K562 (cell line): ENCODE data around the gene PPP2R2B. TPM values are rescaled to one million over a fixed set of nuclear protein-coding genes. Genes with fewer than 3 reads are reported as not detected.

Source experiments
- ATAC-seq: fragments of 200-7000 bp; cut with Tn5 transposase; 3 replicates; pipeline ENCODE4 v1.9.1; 2020; ENCODE audit warnings: moderate library complexity
- BruUV-seq: library from RNA; stranded (reverse); fragments of 400-500 nt; replicated peaks from 2 replicates; lab custom pipeline; 2021; lab: Mats Ljungman, UMichigan
- CTCF ChIA-PET: fragments of 300-600 bp; formaldehyde crosslinking; extraction: SDS; loops from one replicate; lab custom pipeline; 2021; ENCODE audit warnings: low intra/inter-chr PET ratio; lab: Yijun Ruan, JAX
- POLR2A ChIA-PET: fragments of 300-600, 350-650 bp; sonication (Branson Sonifier 250); formaldehyde crosslinking; extraction: SDS; loops from one replicate; lab custom pipeline; 2021; ENCODE audit warnings: antibody characterized with exemption, inconsistent platforms; lab: Yijun Ruan, JAX
- DNase-seq, 4 experiments: peaks; one replicate each; pipeline versions ENCODE4 v3.0.0 to v3.0.0-alpha.2; 2011 to 2018; ENCODE audit warnings: low spot score in 3 of 4, mixed read lengths in 3 of 4; ENCODE audit errors: extremely low read depth in 1 of 4
- FAIRE-seq: peaks from 2 replicates; lab custom pipeline; 2011; peaks lifted over from hg19 to GRCh38; lab: Jason Lieb, UNC
- H2AFZ ChIP-seq: 2 replicates; pipeline ENCODE4 v1.6.0; 2011; ENCODE audit warnings: low read depth, low read length, control low read depth, inconsistent platforms
- H3K27ac ChIP-seq: fragments of 200-600 bp; 3 replicates; pipeline ENCODE4 v1.8.0; 2011; ENCODE audit warnings: low read depth, mild to moderate bottlenecking, control low read depth, inconsistent platforms, low read length, moderate library complexity, mixed read lengths; ENCODE audit errors: extremely low read depth
- H3K27me3 ChIP-seq, 2 experiments: fragments of 300-600 bp in 1 of 2; 2 replicates in 1 of 2; 3 replicates in 1 of 2; pipeline versions ENCODE4 v1.6.0 to v1.8.0; 2011; ENCODE audit warnings: inconsistent platforms in 2 of 2, low read length in 2 of 2, mild to moderate bottlenecking in 1 of 2, mixed read lengths in 1 of 2, moderate library complexity in 1 of 2; ENCODE audit not compliant: control insufficient read depth in 2 of 2, insufficient read depth in 2 of 2
- H3K36me3 ChIP-seq: fragments of 300-600 bp; 3 replicates; pipeline ENCODE4 v1.8.0; 2011; ENCODE audit warnings: mild to moderate bottlenecking, low read length, inconsistent platforms; ENCODE audit not compliant: control insufficient read depth, insufficient read depth
- H3K4me1 ChIP-seq, 2 experiments: fragments of 200-600 bp in 1 of 2; replicated peaks in 1 of 2; 2 replicates in 1 of 2; 3 replicates in 1 of 2; pipeline versions ENCODE4 v1.5.1 to v1.8.0; 2011; ENCODE audit warnings: inconsistent platforms in 2 of 2, low read length in 2 of 2, mild to moderate bottlenecking in 1 of 2, mixed read lengths in 1 of 2, moderate library complexity in 1 of 2; ENCODE audit not compliant: control insufficient read depth in 2 of 2, insufficient read depth in 2 of 2
- H3K4me2 ChIP-seq: 2 replicates; pipeline ENCODE4 v1.6.1; 2011; ENCODE audit warnings: low read length, control low read depth, inconsistent platforms, mixed read lengths; ENCODE audit not compliant: insufficient read depth
- H3K4me3 ChIP-seq: fragments of 200-600 bp; sonication (generic), shearing (Covaris generic); 2 replicates; pipeline ENCODE4 v1.5.1; 2016; ENCODE audit warnings: control low read depth, inconsistent platforms
- H3K79me2 ChIP-seq: fragments of 200-600 bp; 3 replicates; pipeline ENCODE4 v1.8.0; 2011; ENCODE audit warnings: low read length, inconsistent platforms; ENCODE audit not compliant: control insufficient read depth, insufficient read depth
- H3K9ac ChIP-seq, 2 experiments: 2 replicates each; pipeline versions ENCODE4 v1.6.0 to v1.6.1; 2011; ENCODE audit warnings: low read depth in 2 of 2, low read length in 2 of 2, control low read depth in 1 of 2, inconsistent platforms in 1 of 2, mild to moderate bottlenecking in 1 of 2, mixed read lengths in 1 of 2; ENCODE audit not compliant: insufficient read depth in 1 of 2
- H3K9me1 ChIP-seq: one replicate; pipeline ENCODE4 v1.6.0; 2011; ENCODE audit warnings: inconsistent platforms, mild to moderate bottlenecking, low read length, moderate library complexity; ENCODE audit not compliant: control insufficient read depth, insufficient read depth
- H3K9me3 ChIP-seq: replicated peaks from 2 replicates; pipeline ENCODE4 v1.5.1; 2011; ENCODE audit warnings: low read depth, low read length, inconsistent platforms; ENCODE audit not compliant: control insufficient read depth, insufficient read depth
- H4K20me1 ChIP-seq: replicated peaks from 2 replicates; pipeline ENCODE4 v1.6.1; 2011; ENCODE audit warnings: low read length, inconsistent platforms, mixed read lengths; ENCODE audit not compliant: control insufficient read depth, insufficient read depth
- HNRNPK ChIP-seq: fragments of 200-400 bp; formaldehyde crosslinking; IDR thresholded peaks from one replicate; pipeline ENCODE4 v1.6.1; 2018; ENCODE audit warnings: mild to moderate bottlenecking, low read depth, low read length; ENCODE audit not compliant: poor library complexity, severe bottlenecking
- MCM5 ChIP-seq: fragments of 450-650 bp; IDR thresholded peaks from 2 replicates; pipeline ENCODE4 v1.6.1; 2016; ENCODE audit warnings: low read depth
- TFE3 ChIP-seq: fragments of 450-650 bp; formaldehyde crosslinking; IDR thresholded peaks from 2 replicates; pipeline ENCODE4 v1.4.0; 2020; ENCODE audit warnings: mild to moderate bottlenecking, mixed read lengths
- ZC3H8 ChIP-seq: fragments of 450-650 bp; IDR thresholded peaks from 2 replicates; pipeline ENCODE4 v1.6.1; 2017
- ZNF3 ChIP-seq: fragments of 250-450 bp; sonication (Bioruptor Pico); IDR thresholded peaks from 2 replicates; pipeline ENCODE4 v1.5.0; 2021; ENCODE audit warnings: mild to moderate bottlenecking, moderate library complexity
- WGBS: fragments of 100-300 bp; shearing (Covaris generic); methylation state at CpG from one replicate; pipeline ENCODE4 v1.1.6; 2016; ENCODE audit warnings: low coverage, mixed read lengths; ENCODE audit not compliant: insufficient coverage; ENCODE audit errors: missing lambda C conversion rate; 5-methylcytosine and 5-hydroxymethylcytosine counted together
- in situ Hi-C: fragments of 300-500 bp; cut with MboI; formaldehyde crosslinking; loops from 4 replicates; pipeline ENCODE4 v1.15.0; 2018; ENCODE audit warnings: inconsistent platforms, mixed read lengths
- intact Hi-C: fragments of 100-400 bp; cut with micrococcal nuclease; formaldehyde crosslinking; loops from 2 replicates; pipeline ENCODE4 v1.14.2; 2022
- polyA plus RNA-seq, 8 experiments: library from polyadenylated mRNA; depleted of rRNA in 4 of 8; stranded (reverse) in 5 of 8; unstranded in 3 of 8; fragments of >200 nt; fragmentation: Nextera tagmentation in 2 of 8; fragmentation: Illumina TruSeq in 1 of 8; extraction: Ambion mirVana in 2 of 8; extraction: Trizol in 1 of 8; gene quantifications; 2 replicates each; pipeline versions ENCODE4 v1.2.1 to v1.2.3, GENCODE V29; 2011 to 2014; ENCODE audit warnings: inconsistent platforms in 1 of 8, missing spikeins in 1 of 8
- total RNA-seq, 7 experiments: library from RNA; depleted of rRNA in 6 of 7; stranded (reverse); fragments of >200 nt in 6 of 7; fragmentation: Illumina TruSeq in 2 of 7; extraction: Trizol in 2 of 7; gene quantifications; 2 replicates each; pipeline versions ENCODE4 v1.2.1 to v1.2.3, GENCODE V29; 2011 to 2021; ENCODE audit warnings: low replicate concordance in 1 of 7
- TF ChIP-seq, protein P1 (sequence below): fragments of 250-450 bp; sonication (Bioruptor Pico); IDR thresholded peaks from 2 replicates; pipeline ENCODE4 v1.4.0; 2020; ENCODE audit warnings: mild to moderate bottlenecking, moderate library complexity

The PPP2R2B gene
- total and polyA plus RNA-seq, 9 of the 15 experiments (the other 6 are each of a cell fraction or from before 2014, with no cell fraction given) = not detected

GRCh38 chr5:146707316-146707715 lies 171.2 kb downstream of the PPP2R2B start:
- 0% methylated on average over 6 of the region's 6 CpGs for WGBS
- no peaks in the 10 kb centered on the region for H3K79me2 ChIP-seq
- POLR2A ChIA-PET = no interaction called here

More at GRCh38 chr5:146707316-146707715, 171.2 kb downstream of the PPP2R2B start:
- no TSS peak for BruUV-seq
- CTCF ChIA-PET = no interaction called here
- Histone ChIP-seq H2AFZ (no peak overlapping the region), H3K27ac (no peak overlapping the region), H3K9me3 (0 out of 2 replicates have a peak, but pooled peaks cover 1% of the 10 kb centered on the region), H3K9me1 (no peaks in the 10 kb centered on the region), H3K4me3 (no peak overlapping the region), H3K4me1 (no peaks in the 10 kb centered on the region), H3K4me2 (no peak overlapping the region), H3K9ac (no peak overlapping the region), H3K27me3 (no peaks in the 10 kb centered on the region), H3K36me3 (no peaks in the 10 kb centered on the region), H4K20me1 (no peaks in the 10 kb centered on the region)
- DNase-seq = no peak
- no peak for FAIRE-seq
- intact Hi-C loops = no loop called here
- in situ Hi-C loops = no loop called here
- no peak for ATAC-seq
- TF ChIP-seq ZNF3 (CRISPR knock-in tag) (no peak), ZC3H8 (no peak), HNRNPK (no peak), TFE3 (CRISPR knock-in tag) (no peak), MCM5 (no peak)
- TF ChIP-seq, protein P1, sequence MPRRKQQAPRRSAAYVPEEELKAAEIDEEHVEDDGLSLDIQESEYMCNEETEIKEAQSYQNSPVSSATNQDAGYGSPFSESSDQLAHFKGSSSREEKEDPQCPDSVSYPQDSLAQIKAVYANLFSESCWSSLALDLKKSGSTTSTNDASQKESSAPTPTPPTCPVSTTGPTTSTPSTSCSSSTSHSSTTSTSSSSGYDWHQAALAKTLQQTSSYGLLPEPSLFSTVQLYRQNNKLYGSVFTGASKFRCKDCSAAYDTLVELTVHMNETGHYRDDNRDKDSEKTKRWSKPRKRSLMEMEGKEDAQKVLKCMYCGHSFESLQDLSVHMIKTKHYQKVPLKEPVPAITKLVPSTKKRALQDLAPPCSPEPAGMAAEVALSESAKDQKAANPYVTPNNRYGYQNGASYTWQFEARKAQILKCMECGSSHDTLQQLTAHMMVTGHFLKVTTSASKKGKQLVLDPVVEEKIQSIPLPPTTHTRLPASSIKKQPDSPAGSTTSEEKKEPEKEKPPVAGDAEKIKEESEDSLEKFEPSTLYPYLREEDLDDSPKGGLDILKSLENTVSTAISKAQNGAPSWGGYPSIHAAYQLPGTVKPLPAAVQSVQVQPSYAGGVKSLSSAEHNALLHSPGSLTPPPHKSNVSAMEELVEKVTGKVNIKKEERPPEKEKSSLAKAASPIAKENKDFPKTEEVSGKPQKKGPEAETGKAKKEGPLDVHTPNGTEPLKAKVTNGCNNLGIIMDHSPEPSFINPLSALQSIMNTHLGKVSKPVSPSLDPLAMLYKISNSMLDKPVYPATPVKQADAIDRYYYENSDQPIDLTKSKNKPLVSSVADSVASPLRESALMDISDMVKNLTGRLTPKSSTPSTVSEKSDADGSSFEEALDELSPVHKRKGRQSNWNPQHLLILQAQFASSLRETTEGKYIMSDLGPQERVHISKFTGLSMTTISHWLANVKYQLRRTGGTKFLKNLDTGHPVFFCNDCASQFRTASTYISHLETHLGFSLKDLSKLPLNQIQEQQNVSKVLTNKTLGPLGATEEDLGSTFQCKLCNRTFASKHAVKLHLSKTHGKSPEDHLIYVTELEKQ = no peak
